H1 (cell line): ENCODE measurements around the gene TIE1. TPM values are rescaled to one million over a fixed set of nuclear protein-coding genes. Genes with fewer than 3 reads are reported as not detected.

Experiments used
- BACH1 ChIP-seq: IDR thresholded peaks from 2 replicates; pipeline ENCODE4 v1.6.1; 2012; ENCODE audit warnings: low read length, improper control_type of control experiment
- CHD2 ChIP-seq: IDR thresholded peaks from 2 replicates; pipeline ENCODE4 v1.6.1; 2012; ENCODE audit warnings: low read length, improper control_type of control experiment
- CREB1 ChIP-seq: IDR thresholded peaks from 2 replicates; pipeline ENCODE4 v1.6.1; 2012; ENCODE audit warnings: inconsistent platforms
- CTCF ChIP-seq, 3 experiments: IDR thresholded peaks; 1 replicate in 2 of 3; 2 replicates in 1 of 3; pipeline versions ENCODE4 v1.5.1 to v1.6.1; 2011; ENCODE audit warnings: low read length in 3 of 3, mild to moderate bottlenecking in 3 of 3, inconsistent platforms in 2 of 3, low read depth in 1 of 3, moderate library complexity in 1 of 3; ENCODE audit not compliant: insufficient read depth in 1 of 3; ENCODE audit errors: control extremely low read depth in 1 of 3
- GABPA ChIP-seq: IDR thresholded peaks from 2 replicates; pipeline ENCODE4 v1.6.1; 2011; ENCODE audit warnings: mild to moderate bottlenecking, low read length, moderate library complexity, borderline replicate concordance; ENCODE audit not compliant: insufficient read depth
- KDM4A ChIP-seq: IDR thresholded peaks from one replicate; pipeline ENCODE4 v1.7.1; 2012; ENCODE audit warnings: low read depth, mild to moderate bottlenecking, moderate library complexity, low read length, inconsistent platforms; ENCODE audit not compliant: severe bottlenecking
- MAX ChIP-seq: IDR thresholded peaks from 2 replicates; pipeline ENCODE4 v1.6.1; 2012; ENCODE audit warnings: inconsistent platforms
- NANOG ChIP-seq: IDR thresholded peaks from 2 replicates; pipeline ENCODE4 v1.6.1; 2011; ENCODE audit warnings: low read length, low read depth, mild to moderate bottlenecking, inconsistent platforms; ENCODE audit not compliant: insufficient read depth, poor library complexity, severe bottlenecking
- POLR2A ChIP-seq, 2 experiments: IDR thresholded peaks; 1 replicate in 1 of 2; 2 replicates in 1 of 2; pipeline ENCODE4 v1.6.1; 2011; ENCODE audit warnings: low read depth in 2 of 2, low read length in 2 of 2, mild to moderate bottlenecking in 2 of 2; ENCODE audit errors: control extremely low read depth in 1 of 2
- POLR2AphosphoS5 ChIP-seq: IDR thresholded peaks from 2 replicates; pipeline ENCODE4 v1.6.1; 2011; ENCODE audit warnings: low read depth, low read length
- RNF2 ChIP-seq: fragments of 200-900, 300-1000 bp; sonication (generic); IDR thresholded peaks from 2 replicates; pipeline ENCODE4 v1.7.1; 2016; ENCODE audit warnings: borderline replicate concordance, low read depth, mild to moderate bottlenecking, antibody characterized with exemption, low read length; ENCODE audit not compliant: poor library complexity, severe bottlenecking; ENCODE audit errors: missing control alignments
- RXRA ChIP-seq: IDR thresholded peaks from 2 replicates; pipeline ENCODE4 v1.6.1; 2011; ENCODE audit warnings: low read depth, mild to moderate bottlenecking, low read length, moderate library complexity; ENCODE audit not compliant: insufficient read depth
- SIX5 ChIP-seq: IDR thresholded peaks from 2 replicates; pipeline ENCODE4 v1.6.1; 2011; ENCODE audit warnings: mild to moderate bottlenecking, low read depth, low read length
- SP1 ChIP-seq: IDR thresholded peaks from 2 replicates; pipeline ENCODE4 v1.6.1; 2011; ENCODE audit warnings: low read depth, low read length
- SUZ12 ChIP-seq: fragments of 200-600 bp; sonication (generic); IDR thresholded peaks from 2 replicates; pipeline ENCODE4 v1.6.1; 2012; ENCODE audit warnings: mild to moderate bottlenecking, inconsistent platforms, low read length, moderate library complexity, mixed read lengths
- ZNF274 ChIP-seq: IDR thresholded peaks from 2 replicates; pipeline ENCODE4 v1.7.0; 2012; ENCODE audit warnings: low read length, borderline replicate concordance; ENCODE audit errors: extremely low read depth
- polyA plus RNA-seq, 7 experiments: library from polyadenylated mRNA; depleted of rRNA in 3 of 7; stranded (reverse) in 5 of 7; unstranded in 2 of 7; fragments of >200 nt in 5 of 7; fragments of 200-250 nt in 2 of 7; gene quantifications; 1 replicate in 5 of 7; 2 replicates in 1 of 7; 4 replicates in 1 of 7; pipeline versions ENCODE4 v1.2.1 to v1.2.3, GENCODE V29; 2011 to 2013; ENCODE audit warnings: missing spikeins in 2 of 7, mixed read lengths in 2 of 7
- total RNA-seq: library from RNA; stranded (reverse); fragmentation: NEBNext Ultra II Directional; extraction: Animal tissue kit (Norgen Biotek cat#: 25700); gene quantifications from 2 replicates; pipeline ENCODE4 v1.2.1, GENCODE V29; 2021

Gene TIE1
- total and polyA plus RNA-seq, 2 of the 8 experiments (the other 6 are each of a cell fraction or from before 2014, with no cell fraction given): 0.74 to 2.2 TPM

- TF ChIP-seq RNF2 (no peak), KDM4A (peak; percentile 49), CTCF (IDR thresholded peaks at IDR 0.05; ENCODE audit: control extremely low read depth in 1 of 3, insufficient read depth in 1 of 3, low read depth in 1 of 3, low read length in 3 of 3) (no peak), CHD2 (no peak), SP1 (peak; percentile 16; the same call in 1 of the 2 replicates), CREB1 (peak; percentile 64; the same call in 1 of the 2 replicates), NANOG (no peak), SUZ12 (no peak), RXRA (no peak), POLR2A (IDR thresholded peaks at IDR 0.05; ENCODE audit: control extremely low read depth in 1 of 2, low read depth in 2 of 2, low read length in 2 of 2) (peak; percentile 58 to 95), BACH1 (no peak), SIX5 (no peak), MAX (peak; percentile 79), GABPA (0 out of 2 replicates have a peak, but pooled peaks have one; percentile 42), ZNF274 (no peak), POLR2AphosphoS5 (peak; percentile 92)
Observed at GRCh38 chr1:43348809-43349593, 48.2 kb downstream of the TIE1 start (continued).
